ENCODE data around the gene FJX1.

Gene FJX1, protein sequence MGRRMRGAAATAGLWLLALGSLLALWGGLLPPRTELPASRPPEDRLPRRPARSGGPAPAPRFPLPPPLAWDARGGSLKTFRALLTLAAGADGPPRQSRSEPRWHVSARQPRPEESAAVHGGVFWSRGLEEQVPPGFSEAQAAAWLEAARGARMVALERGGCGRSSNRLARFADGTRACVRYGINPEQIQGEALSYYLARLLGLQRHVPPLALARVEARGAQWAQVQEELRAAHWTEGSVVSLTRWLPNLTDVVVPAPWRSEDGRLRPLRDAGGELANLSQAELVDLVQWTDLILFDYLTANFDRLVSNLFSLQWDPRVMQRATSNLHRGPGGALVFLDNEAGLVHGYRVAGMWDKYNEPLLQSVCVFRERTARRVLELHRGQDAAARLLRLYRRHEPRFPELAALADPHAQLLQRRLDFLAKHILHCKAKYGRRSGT

DNA sequence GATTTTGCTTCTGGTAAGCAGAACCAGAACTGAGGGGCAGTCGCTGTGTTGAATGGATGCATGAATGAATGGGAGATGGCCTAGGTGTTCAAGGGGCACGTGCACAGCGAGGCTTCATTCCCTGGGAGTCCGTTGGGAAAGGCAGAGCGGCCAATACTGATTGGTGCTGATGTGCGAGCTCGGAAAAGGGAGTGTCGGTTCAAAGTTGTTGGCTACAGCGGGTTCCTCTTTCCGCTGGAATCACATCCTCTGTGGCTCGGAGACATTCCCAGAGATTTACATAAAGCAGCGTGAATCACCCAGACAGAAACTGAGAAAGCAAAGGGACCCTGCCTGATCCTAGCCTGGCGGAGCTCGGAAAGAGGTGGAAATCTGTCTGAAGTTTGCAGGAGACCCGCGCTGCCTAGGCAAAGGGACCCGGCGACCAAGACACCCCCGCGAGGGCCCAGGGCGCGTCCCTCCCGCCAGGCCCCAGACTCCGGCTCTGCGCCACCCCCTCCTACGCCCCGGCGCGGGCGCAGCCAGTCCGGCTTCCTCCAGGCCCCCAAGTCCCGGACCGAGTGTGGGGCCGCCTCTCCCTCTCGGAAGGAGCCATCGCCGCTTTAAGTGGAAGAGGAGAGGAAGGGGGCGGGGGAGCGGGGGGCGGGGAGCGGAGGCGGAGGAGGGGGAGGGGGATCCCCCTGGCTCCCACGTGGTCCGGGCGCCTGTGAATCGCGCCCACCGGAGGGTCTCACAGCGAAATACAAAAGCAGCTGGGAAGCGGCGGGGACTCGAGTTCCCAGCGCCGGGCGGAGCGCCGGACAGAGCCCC, at the start of gene FJX1:
Gene FJX1 (plus strand): TSS at position 774 of the 810 bp plus-strand sequence. CDS start 177 bp downstream, outside the sequence.
- DNase-seq, result peak; percentile 77

DNA sequence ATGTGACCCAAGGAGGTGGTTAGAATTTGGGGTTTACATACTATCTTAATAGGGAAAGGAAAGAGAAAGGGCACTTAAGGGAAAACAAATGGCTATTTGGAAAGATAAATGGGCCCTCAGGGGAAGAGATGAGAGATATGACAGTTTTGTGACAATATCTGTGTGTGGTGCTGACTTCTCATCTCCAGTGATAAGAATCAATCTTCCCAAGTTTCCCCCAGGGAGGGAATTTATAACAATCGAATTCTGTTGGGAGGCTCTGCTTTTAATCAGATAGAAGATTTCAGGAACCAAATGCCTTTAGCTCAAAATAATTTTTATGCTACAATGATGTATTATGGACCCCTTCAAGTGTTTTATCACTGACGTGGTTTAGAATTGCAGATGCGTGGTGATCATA, 46.6 kb upstream of the FJX1 start:
- DNase-seq, result no peak

DNA sequence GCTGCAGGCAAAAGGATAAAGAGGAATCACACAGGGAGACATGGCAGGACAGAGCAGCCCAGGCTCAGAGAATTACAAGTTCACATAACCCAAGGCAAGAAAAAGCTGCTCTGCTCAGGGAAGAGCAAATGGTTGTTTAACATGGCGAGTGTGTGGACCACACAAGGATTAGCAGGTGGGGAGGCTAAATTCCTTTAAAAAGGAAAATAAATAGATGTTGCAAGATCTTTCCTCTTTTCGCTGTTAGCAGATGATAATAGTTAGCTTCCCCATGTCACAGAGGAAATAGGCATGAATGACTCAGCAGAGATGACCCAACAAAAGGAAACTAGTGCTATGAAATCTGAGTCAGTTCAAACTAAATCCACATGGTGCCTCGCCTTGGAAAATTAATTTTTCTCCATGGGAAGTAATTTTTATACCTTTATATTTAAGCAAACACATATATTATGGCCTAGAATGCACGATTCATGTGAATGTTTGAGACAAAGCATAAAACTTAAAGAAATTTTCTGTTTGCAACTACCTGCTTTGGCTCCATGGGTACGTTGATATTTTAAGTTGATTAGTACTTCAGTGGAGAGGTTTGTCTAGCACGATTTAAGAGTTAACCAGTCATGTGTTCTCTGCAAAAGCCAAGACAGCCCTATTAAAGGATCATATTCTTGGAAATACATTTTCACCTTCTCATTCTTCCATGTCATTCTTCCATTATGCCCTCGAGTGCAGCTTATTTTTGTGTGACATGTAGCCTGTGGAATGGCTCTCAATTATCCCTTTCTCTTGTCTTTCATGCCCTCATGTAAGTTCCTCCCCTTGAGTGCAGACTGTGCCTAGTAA, 38.5 kb upstream of the FJX1 start:
- DNase-seq, result no peak

DNA sequence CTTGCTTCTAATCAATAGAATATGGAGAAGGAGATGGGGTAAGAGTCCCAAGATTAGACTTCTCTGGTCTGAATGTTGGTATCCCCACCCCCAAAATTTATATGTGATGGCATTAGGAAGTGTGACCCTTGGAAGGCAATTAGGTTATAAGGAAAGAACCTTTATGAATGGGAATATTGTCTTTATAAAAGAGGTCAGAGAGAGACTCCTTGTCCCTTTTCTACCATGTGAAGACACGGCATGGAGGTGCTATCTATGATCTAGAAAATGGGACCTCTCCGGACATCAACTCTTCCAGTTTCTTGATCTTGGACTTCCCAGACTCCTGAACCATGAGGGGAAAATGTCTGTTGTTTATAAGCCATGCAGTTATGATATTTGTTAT, 37.9 kb upstream of the FJX1 start:
- DNase-seq, result no peak

DNA sequence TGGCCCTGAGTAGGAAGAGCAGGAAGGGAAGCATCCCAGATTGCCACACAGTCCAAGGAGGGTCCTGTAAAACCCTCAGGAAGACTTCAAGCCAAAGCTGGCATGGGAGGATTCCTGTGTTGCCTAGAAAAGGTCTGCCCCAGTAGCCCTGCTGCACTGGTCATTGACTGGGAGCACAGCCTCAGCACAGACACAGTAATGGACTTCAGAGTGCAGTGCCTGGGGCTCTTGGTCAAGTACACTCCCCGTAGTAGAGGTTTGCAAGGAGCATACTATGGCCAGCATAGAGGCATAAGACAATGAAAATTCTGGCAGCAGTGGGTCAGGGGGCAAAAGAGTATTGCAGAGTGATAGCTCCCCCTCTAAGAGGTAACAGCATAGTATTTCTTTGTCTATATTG, 36.2 kb upstream of the FJX1 start:
- DNase-seq, result no peak

DNA sequence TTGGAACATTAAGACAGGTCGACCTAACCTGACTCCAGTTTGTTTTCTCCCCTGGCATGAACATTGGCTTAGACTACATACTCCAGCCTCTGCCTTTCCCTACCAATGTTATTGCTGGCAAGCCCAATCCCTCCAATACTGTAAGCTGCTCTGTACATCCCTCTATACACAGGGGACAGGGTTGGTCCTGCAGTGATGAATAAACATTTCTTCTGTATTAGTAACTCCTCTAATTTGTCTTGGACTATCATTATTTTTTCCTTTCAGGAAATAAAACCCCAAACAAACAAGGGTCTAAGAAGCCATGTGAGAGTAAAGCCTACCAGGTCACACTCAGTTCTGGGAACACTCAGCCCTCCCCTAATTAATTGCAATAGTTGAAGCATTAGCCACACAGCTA, 35.1 kb upstream of the FJX1 start:
- DNase-seq, result no peak

DNA sequence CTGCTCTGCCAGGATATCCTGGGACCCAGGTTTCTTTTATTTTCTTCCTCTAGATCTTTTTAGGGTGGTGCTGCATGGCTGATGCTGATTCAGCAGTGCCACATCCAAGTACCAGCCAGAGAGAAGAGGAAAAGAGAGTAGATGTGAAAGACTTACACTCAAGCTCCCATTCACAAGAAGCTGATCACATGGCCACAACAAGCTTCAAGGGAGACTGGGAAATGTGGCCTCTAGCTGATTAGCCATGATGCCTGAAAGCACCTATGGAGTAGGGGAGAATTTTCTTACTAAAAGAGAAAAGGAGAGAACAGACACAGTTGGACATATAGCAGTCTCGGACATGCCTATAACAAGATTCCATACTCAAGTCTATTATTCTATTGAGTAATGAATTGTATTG, 34.4 kb upstream of the FJX1 start:
- no peak for DNase-seq

DNA sequence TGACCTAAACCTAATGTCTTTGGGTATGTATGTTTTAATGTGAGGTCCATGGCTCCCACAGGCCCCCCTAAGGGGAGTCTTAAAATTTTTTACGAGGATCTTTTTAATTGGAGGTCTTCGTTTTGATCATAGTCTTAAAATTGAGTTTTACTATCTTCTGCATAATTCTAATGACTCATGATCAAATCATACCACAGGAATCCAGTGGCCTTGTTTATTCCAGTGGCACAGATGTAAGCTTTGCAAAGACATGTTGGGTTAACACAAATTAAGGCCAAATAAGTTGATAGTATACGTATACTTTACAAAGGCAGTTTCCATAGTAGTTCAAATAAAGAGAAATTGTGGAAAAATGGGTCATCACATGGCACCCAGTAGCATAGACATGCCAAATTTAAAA, 33.9 kb upstream of the FJX1 start:
- no peak for DNase-seq

DNA sequence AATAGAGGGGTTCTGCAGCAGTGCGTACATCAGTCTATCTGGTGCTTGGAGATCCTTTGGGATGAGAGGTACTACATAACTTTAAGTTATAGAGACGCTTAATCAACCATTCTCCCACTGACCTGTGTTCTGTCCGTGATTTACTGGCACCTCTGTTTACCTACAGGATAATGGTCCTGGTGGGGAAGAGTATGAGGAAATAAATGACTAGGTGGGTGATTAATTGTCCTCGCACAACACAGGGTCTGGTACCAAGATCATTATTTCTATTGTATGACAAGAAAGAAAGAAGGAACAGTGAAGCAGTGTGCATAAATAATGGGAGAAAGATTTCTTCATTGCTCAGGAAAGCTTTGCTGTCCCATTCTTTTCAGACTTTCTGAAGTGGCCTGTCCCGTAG, 32.8 kb upstream of the FJX1 start:
- DNase-seq, result no peak

DNA sequence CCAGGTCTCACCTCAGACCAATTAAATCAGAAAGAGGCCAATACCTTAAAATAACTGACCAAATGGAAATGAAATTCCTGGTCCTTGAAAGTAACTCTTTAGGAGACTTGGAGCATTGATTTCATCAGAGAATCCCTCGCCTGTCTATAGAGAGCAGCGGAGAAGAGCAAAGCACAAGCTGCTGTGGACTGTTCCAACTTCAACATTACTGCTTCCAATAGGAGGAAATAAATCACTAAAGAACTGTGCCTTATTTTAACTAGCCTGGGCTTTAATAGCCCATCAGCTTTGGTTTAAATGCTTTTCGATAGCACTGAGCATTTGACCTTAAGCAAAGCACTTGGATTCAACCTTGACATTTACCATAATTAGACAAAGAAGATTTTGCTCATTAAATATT, 32.0 kb upstream of the FJX1 start:
- DNase-seq, result no peak

DNA sequence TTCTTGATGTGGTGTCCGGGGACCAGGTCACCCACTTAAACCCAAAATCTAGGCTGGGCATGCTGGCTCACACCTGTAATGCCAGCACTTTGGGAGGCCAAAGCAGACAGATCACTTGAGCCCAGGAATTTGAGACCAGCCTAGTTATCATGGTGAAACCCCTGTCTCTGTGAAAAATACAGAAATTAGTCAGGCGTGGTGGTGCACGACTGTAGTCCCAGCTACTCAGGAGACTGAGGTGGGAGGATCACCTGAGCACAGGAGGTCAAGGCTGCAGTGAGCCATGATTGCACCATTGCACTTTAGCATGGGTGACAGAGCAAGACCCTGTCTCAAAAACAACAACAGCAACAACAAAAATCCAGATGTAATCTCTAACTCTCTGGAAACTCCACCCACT, 30.3 kb upstream of the FJX1 start:
- DNase-seq, result no peak

DNA sequence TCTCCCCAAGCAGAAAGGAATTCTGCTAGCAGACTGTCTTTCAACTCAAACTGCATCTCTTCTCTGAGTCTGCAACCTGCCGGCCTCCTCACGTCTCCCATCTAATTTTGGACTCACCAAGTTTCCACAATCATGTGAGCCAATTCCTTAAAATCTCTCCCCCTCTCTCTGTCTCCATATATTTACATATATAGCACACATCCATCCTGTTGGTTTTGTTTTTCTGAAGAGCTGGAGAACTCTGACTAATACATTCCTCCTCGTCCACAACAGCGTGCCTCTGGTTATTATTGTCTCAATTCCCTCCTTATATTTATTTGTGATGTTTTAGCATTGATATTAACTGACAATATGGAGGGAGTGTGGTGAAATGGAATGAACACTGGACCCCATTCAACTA, 29.6 kb upstream of the FJX1 start:
- no peak for DNase-seq

DNA sequence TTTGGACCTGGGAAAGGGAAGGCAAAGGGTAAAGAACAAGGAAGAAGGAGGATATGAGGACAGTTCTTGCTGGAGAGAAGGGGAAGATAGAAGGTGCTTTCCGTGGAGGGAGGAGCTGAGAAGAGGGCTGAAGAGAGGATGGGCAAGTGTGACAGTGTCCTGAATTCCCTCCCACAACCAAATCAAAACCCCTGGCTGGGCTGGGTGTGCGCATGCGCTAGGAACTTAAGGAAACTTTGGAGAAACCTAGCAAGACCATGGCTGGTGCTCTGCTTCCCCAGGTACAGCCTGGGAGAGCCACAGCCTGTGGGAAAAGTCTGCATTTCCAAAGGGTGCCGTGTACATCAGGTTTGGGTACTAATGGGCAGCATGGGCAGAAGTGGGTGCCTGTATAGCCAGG, 29.0 kb upstream of the FJX1 start:
- no peak for DNase-seq

DNA sequence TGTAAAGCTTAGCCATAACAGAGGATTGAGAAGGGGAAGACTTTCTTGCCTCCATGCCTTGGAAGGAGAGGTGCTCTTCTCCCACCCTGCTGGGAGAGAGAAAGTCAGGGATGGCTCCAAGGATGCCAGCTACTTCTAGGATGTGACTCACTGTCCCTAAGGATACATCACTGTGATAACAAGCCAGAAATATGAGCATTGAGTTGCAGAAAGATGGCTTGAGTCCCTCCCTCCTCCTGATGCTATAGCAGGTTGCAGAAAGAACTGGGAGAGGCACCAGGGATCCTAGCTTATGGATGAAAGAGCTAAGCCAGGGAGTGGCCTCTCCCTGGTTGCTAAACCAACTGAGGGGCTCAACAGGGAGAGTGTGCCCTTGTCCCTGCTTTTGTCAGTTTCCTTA, 27.8 kb upstream of the FJX1 start:
- DNase-seq, result no peak

DNA sequence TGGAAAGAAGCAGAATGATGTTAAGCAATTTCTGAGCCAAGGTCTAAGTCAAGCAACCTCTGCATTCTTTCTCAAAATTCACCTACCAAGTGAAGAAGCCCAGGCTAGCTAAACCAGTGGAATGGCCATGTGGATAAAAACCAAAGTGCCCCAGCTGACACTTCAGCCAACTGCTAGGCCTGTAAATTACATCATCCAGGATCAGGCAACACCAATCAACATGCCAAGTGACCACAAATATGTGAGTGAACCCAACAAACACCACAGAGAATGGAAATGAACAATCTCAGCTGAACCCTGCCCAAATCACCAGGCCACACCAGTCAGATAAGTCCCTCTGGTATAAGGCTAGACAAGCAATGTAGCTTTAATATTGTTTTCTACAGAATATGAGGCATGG, 25.1 kb upstream of the FJX1 start:
- DNase-seq, result no peak

DNA sequence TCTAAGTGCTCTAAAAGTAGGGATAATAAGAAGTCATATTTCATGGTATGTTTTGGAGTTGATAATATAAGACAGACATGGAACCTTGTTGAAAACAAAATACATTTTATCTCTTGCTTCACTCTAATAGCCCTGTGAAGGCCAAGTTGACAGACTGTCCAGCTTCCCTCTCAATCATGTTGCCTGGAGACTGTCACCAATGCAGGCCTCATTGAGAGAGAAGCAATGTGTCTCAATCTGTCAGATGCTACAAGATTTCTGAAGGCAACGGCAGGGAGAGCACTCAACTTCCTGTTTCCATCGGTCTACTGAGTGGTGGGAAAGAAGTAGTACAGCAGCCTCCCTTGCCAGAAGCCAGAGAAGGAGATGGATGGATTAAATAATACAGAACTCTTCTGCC, 23.6 kb upstream of the FJX1 start:
- no peak for DNase-seq

DNA sequence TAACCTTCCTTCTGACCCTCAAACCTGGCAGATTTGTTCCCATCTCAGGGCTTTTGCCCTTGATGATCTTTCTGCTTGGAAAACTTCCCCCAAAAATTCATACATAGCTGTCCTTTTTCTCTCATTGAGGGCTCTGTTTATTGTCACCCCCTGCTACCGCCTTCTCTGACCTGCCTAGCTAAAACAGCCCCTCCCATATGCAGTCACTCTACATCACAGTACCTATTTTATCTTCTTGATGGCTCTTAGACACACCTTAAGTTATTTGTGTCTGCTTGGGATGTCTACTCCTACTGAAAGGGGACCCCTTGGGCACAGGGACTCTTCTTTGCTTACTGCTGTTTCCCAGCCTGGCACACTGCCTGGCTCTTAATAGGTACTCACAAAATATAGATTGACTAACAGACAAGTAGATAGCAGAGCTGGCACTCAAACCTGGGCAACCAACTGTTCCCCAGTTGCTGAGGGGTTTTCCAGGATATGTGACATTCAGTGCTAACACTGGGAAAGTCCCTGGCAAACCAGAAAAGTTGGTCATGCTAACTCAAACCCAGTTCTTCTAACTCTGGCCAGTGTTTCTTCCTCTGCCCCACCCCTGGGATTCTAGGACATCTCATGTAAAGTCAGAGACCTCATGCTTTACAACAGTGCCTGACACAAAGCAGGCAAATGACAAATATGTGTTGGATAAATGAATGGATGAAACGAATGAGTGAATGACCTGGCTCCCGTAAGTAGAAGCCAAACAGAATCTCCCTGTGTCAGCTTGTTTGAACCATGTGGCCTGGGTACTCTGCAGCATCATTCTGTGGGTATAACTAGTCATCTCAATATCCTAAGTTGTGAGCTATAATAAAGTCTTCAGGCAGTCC, 19.8 kb upstream of the FJX1 start:
- no peak for DNase-seq

DNA sequence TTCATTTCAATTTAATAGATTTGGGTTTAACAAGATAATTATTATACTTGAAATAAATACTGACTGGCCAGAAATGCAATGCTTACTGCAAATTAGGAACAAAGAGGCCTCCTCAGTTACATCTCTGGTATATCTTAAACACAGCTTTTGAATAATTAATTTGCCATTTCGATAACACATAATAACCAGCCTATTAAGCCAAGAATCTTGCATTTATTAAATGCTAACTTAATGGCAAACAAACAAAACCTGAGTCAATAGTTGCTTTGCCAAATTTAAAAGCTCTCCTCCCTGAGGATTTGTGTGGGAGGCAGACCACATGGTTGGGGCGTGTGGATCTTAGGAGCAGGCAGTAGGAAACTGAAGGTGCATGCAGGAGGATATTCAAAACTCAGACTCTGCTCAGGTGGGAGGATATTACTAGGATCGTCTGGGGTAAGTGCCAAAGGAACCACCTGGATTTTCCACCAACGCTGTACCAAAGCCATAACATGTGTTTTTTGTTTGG, 17.9 kb upstream of the FJX1 start:
- DNase-seq, result peak; percentile 86

DNA sequence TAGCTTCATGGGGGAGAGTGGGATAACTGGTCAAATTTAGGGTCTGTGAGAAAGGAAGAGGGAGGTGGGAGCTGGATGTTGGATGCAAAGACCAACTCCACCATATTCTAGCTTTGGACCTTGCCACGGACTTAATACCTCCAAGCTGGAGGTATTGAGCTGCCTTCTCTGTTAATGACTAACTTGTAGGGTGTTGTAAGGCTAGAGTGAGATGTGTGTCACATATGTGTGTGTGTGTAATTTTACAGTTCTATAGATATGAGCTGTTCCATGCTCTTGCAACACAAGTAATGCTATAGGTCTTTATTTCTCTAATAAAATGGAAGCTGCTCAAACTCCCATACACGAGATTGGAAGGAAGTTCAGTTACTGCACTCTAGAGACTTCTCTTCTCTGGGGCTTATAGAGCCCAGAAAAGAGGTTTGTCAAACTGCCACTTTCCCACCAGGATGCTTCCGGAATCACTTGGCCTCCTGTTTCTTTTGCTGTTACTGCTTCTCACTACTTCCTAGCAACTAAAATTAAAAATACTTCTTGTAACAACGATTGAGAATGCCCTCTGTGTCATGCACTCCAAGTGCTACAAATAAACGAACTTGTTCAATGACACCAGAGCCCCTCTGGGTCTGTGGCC, 16.0 kb upstream of the FJX1 start:
- DNase-seq, result no peak

DNA sequence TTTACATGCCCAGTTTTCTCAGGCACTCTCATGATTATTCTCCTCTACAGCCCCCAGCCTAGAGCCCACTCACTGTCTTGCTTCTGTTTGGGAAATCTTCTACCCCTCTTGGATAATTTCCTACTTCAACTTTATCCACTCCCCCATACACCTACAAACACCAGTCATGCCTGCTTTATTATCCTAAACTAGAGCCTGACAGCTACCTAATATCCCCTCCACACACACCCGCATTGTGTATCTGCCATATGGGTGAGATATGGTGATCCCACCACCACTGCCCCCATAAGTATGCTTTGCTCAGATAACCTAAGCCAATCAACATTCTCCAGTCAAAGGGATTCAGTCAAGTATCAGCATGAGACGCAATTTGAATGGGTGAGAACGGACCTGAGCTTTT, 15.3 kb upstream of the FJX1 start:
- no peak for DNase-seq

DNA sequence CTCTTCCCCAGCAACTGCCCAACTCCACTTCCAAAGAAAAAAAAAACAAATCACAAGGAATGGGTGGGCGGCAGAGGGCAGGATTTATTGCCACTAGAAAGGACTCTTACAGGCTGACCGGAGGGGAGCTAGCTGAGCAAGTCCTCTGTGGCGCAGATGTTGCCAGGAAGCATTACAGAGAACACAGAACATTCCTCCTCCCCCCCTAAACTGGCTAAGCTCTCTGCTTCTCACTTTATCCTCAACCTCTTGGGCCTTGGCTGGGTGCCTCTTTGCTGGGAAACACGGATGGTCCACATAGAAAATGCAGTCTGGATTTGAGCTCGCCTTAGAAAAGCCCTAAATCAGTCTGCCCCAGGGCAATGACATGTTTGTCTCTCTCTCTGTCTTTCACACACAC, 12.6 kb upstream of the FJX1 start:
- no peak for DNase-seq

DNA sequence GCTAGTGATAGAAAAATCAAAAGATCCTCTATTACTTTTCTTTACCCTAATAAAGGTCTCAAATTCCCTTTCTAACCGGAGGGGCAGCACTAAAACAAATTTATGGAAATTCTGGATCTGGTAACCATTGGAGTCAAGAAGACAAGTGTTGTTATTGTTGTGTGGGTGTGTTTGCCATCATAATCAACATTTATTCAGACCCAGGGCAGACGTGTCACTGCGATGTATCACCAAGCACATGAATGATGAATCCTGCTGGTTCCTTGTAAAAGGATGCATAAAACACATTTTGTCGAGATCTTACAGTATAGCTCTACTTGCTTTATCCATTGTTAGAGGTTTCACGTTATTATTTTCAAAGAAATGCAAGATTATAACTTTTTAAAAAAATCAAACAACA, 12.1 kb upstream of the FJX1 start:
- DNase-seq, result no peak

All from NCI-H2171 treated with DMSO at 0.1 percent for 48 hours (cell line).